Mesodermal cell (in vitro differentiated cells): ENCODE measurements around the gene DHRS3.

Source experiments
- H3K27ac ChIP-seq: 2 replicates; pipeline ENCODE4 v1.7.0; 2013; ENCODE audit warnings: mild to moderate bottlenecking, low read depth, low read length, moderate library complexity; ENCODE audit not compliant: severe bottlenecking
- H3K36me3 ChIP-seq: 2 replicates; pipeline ENCODE4 v1.7.1; 2013; ENCODE audit warnings: mild to moderate bottlenecking, low read length, moderate library complexity; ENCODE audit not compliant: control insufficient read depth, insufficient read depth
- H3K4me1 ChIP-seq: one replicate; pipeline ENCODE4 v1.7.1; 2013; ENCODE audit warnings: mild to moderate bottlenecking, low read length; ENCODE audit not compliant: insufficient read depth, control insufficient read depth, poor library complexity, severe bottlenecking
- H3K4me3 ChIP-seq: 2 replicates; pipeline ENCODE4 v1.7.0; 2013; ENCODE audit warnings: low read length, control low read depth, mild to moderate bottlenecking; ENCODE audit not compliant: insufficient read depth, poor library complexity, severe bottlenecking; ENCODE audit errors: extremely low read depth
- H3K9me3 ChIP-seq: 2 replicates; pipeline ENCODE4 v1.7.1; 2013; ENCODE audit warnings: mild to moderate bottlenecking, low read length, moderate library complexity; ENCODE audit not compliant: control insufficient read depth
- WGBS, 2 experiments: methylation state at CpG; one replicate each; pipeline ENCODE4 v1.1.5; 2013; ENCODE audit warnings: missing lambda C conversion rate in 2 of 2; ENCODE audit not compliant: insufficient coverage in 2 of 2; 5-methylcytosine and 5-hydroxymethylcytosine counted together

DHRS3 gene

GRCh38 chr1:12615865-12616708 lies 1.9 kb downstream of the DHRS3 start:
- Histone ChIP-seq H3K9me3 (no peaks in the 10 kb centered on the region), H3K4me1 (peaks cover 33% of the 10 kb centered on the region), H3K27ac (peak overlapping the region; percentile 68), H3K36me3 (no peaks in the 10 kb centered on the region), H3K4me3 (peak overlapping the region; percentile 59)
- 0 to 2% methylated on average over 10 to 11 of the region's 17 CpGs for WGBS, 2 experiments

GRCh38 chr1:12615159-12615864 lies 2.7 kb downstream of the DHRS3 start:
- H3K27ac ChIP-seq, result peak overlapping the region; percentile 68
- WGBS, 2 experiments, result 23 to 27% methylated on average over 7 to 8 of the region's 12 CpGs
- peak overlapping the region; percentile 59 for H3K4me3 ChIP-seq

GRCh38 chr1:12614402-12615158 lies 3.4 kb downstream of the DHRS3 start:
- 80 to 91% methylated on average over 2 to 4 of the region's 7 CpGs for WGBS, 2 experiments
- Histone ChIP-seq H3K36me3 (no peaks in the 10 kb centered on the region), H3K27ac (no peak overlapping the region), H3K4me1 (peaks cover 33% of the 10 kb centered on the region), H3K4me3 (no peak overlapping the region), H3K9me3 (no peaks in the 10 kb centered on the region)

More at GRCh38 chr1:12615159-12615864, 2.7 kb downstream of the DHRS3 start:
- no peaks in the 10 kb centered on the region for H3K9me3 ChIP-seq
- no peaks in the 10 kb centered on the region for H3K36me3 ChIP-seq
- H3K4me1 ChIP-seq, result peaks cover 33% of the 10 kb centered on the region

DNA sequence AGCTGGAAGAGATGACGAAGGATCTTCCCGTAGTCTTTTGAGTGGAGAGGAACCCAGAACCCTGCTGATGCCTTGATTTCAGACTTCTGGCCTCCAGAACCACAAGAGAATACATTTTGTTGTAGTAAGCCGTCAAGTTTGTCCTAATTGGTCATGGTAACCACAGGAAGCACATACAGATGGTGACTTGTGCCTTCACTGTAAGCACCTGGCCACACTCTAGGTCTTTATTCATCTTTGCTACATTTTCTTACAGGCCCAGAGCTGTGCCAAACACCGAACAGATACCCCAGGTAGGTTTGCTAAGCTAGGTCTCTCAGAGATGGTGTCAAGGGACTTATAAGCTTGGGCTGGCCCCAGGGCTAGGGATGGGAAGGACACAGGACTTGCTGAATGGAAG lies 4.8 kb downstream of the DHRS3 start:
- 90 to 98% methylated on average over 4 of the region's 4 CpGs for WGBS, 2 experiments
- no peaks in the 10 kb centered on the region for H3K9me3 ChIP-seq
- H3K4me1 ChIP-seq, result peaks cover 25% of the 10 kb centered on the region
- no peak overlapping the region for H3K27ac ChIP-seq
- H3K36me3 ChIP-seq, result no peaks in the 10 kb centered on the region
- H3K4me3 ChIP-seq, result no peak overlapping the region

GRCh38 chr1:12610941-12611340 lies 7.1 kb downstream of the DHRS3 start:
- H3K36me3 ChIP-seq, result no peaks in the 10 kb centered on the region
- 96 to 99% methylated on average over 6 to 7 of the region's 7 CpGs for WGBS, 2 experiments
- no peak overlapping the region for H3K27ac ChIP-seq
- H3K4me3 ChIP-seq, result no peak overlapping the region
- H3K4me1 ChIP-seq, result peaks cover 13% of the 10 kb centered on the region
- H3K9me3 ChIP-seq, result no peaks in the 10 kb centered on the region

GRCh38 chr1:12610305-12610935 lies 7.6 kb downstream of the DHRS3 start:
- Histone ChIP-seq H3K27ac (no peak overlapping the region), H3K4me1 (peaks cover 8% of the 10 kb centered on the region), H3K36me3 (no peaks in the 10 kb centered on the region), H3K9me3 (no peaks in the 10 kb centered on the region), H3K4me3 (no peak overlapping the region)
- 92 to 100% methylated on average over 5 to 6 of the region's 7 CpGs for WGBS, 2 experiments

GRCh38 chr1:12609469-12610003 lies 8.5 kb downstream of the DHRS3 start:
- WGBS, 2 experiments, result 93 to 98% methylated on average over 3 to 4 of the region's 5 CpGs
- Histone ChIP-seq H3K27ac (no peak overlapping the region), H3K36me3 (no peaks in the 10 kb centered on the region), H3K9me3 (no peaks in the 10 kb centered on the region), H3K4me1 (no peaks in the 10 kb centered on the region), H3K4me3 (no peak overlapping the region)

DNA sequence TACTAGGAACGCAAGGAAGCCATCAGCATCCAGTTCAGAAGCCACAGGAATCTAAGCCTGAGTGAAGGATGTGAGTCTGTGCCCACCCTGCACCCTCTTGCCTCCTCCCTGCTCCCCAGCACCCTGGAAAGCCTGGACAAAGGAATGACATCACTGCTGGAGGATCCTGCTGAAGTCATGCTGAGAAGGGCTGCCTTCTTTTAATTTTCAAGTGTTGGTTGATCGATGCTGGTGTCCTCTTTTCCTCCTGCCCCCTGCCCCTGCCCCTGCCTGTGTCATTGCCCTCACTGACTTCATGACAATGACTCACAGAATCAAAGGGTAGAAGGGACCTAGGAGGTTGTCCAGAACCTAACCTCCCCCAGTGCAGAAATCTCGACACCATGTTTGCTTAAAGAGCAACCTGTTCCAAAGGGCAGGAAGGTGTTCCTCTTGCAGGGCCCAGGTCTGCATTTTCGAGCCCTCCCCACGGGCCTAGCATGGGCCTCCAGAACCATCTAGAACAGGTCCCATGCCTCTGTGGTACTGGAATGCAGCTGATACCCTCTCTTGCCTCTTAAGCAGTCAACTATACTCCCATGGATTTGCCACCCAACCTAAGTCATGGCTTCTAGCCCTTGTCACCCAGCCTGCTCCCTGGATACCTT lies 9.6 kb downstream of the DHRS3 start:
- WGBS, 2 experiments, result 89 to 92% methylated on average over 4 of the region's 5 CpGs
- Histone ChIP-seq H3K27ac (no peak overlapping the region), H3K36me3 (no peaks in the 10 kb centered on the region), H3K4me3 (no peak overlapping the region), H3K9me3 (no peaks in the 10 kb centered on the region), H3K4me1 (peaks cover 8% of the 10 kb centered on the region)

DNA sequence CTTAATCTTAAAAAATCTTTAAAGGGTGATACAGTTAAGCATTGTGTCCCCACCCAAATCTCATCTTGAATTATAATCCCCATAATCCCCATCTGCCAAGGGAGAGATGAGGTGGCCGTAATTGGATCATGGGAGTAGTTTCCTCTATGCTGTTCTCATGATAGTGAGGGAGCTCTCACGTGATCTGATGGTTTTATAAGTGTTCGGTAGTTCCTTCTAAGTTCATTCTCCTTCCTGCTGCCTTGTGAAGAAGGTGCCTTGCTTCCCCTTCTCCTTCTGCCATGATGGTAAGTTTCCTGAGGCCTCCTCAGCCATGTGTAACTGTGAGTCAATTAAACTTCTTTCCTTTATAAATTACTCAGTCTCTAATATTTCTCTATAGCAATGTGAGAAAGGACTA lies 10.7 kb downstream of the DHRS3 start:
- Histone ChIP-seq H3K27ac (no peak overlapping the region), H3K4me1 (peaks cover 19% of the 10 kb centered on the region), H3K9me3 (no peaks in the 10 kb centered on the region), H3K36me3 (no peaks in the 10 kb centered on the region), H3K4me3 (no peak overlapping the region)
- WGBS, 2 experiments, result 100% methylated on average over 2 of the region's 3 CpGs; no CpG with 5 or more reads in 1 of the 2 experiments

- 67 to 72% methylated on average over 4 of the region's 9 CpGs for WGBS, 2 experiments
- H3K9me3 ChIP-seq, result no peaks in the 10 kb centered on the region
- H3K36me3 ChIP-seq, result no peaks in the 10 kb centered on the region
- no peak overlapping the region for H3K27ac ChIP-seq
- peaks cover 24% of the 10 kb centered on the region for H3K4me1 ChIP-seq
- no peak overlapping the region for H3K4me3 ChIP-seq
Measured at GRCh38 chr1:12604986-12605385, 13.0 kb downstream of the DHRS3 start.
